K562 (cell line): ENCODE data around the gene ADIPOR2. TPM values are rescaled to one million over a fixed set of nuclear protein-coding genes. Genes with fewer than 3 reads are reported as not detected.

Source experiments
- FOXK1 ChIP-seq: sonication (generic); formaldehyde crosslinking; IDR thresholded peaks from 2 replicates; pipeline ENCODE4 v1.8.0; 2022; ENCODE audit warnings: missing genetic modification reagents, mild to moderate bottlenecking, borderline replicate concordance
- HMGN3 ChIP-seq: IDR thresholded peaks from 2 replicates; pipeline ENCODE4 v1.6.1; 2011; ENCODE audit warnings: borderline replicate concordance, low read depth, mild to moderate bottlenecking, mixed read lengths, low read length; ENCODE audit not compliant: insufficient read length; ENCODE audit errors: extremely low read depth
- MAFF ChIP-seq: IDR thresholded peaks from 2 replicates; pipeline ENCODE4 v1.6.1; 2012; ENCODE audit warnings: low read length, improper control_type of control experiment
- NR2C2 ChIP-seq, 2 experiments: fragments of 200-800 bp in 1 of 2; sonication (Bioruptor generic) in 1 of 2; sonication (generic) in 1 of 2; formaldehyde crosslinking in 1 of 2; IDR thresholded peaks; 2 replicates each; pipeline versions ENCODE4 v1.6.1 to v1.8.0; 2016 to 2022; ENCODE audit warnings: mild to moderate bottlenecking in 1 of 2, missing compliant biosample characterization in 1 of 2, missing genetic modification characterization in 1 of 2, missing genetic modification reagents in 1 of 2
- RNF219 ChIP-seq: fragments of 250-450 bp; sonication (Bioruptor Pico); IDR thresholded peaks from 2 replicates; pipeline ENCODE4 v1.5.0; 2022; ENCODE audit warnings: mild to moderate bottlenecking
- ZHX1 ChIP-seq: fragments of 150-350 bp; conservative IDR thresholded peaks from 2 replicates; pipeline ENCODE4 v1.6.1; 2014; ENCODE audit warnings: low read length
- polyA plus RNA-seq, 8 experiments: library from polyadenylated mRNA; depleted of rRNA in 4 of 8; stranded (reverse) in 5 of 8; unstranded in 3 of 8; fragments of >200 nt; fragmentation: Nextera tagmentation in 2 of 8; fragmentation: Illumina TruSeq in 1 of 8; extraction: Ambion mirVana in 2 of 8; extraction: Trizol in 1 of 8; gene quantifications; 2 replicates each; pipeline versions ENCODE4 v1.2.1 to v1.2.3, GENCODE V29; 2011 to 2014; ENCODE audit warnings: inconsistent platforms in 1 of 8, missing spikeins in 1 of 8
- total RNA-seq, 7 experiments: library from RNA; depleted of rRNA in 6 of 7; stranded (reverse); fragments of >200 nt in 6 of 7; fragmentation: Illumina TruSeq in 2 of 7; extraction: Trizol in 2 of 7; gene quantifications; 2 replicates each; pipeline versions ENCODE4 v1.2.1 to v1.2.3, GENCODE V29; 2011 to 2021; ENCODE audit warnings: low replicate concordance in 1 of 7

The ADIPOR2 gene
- total and polyA plus RNA-seq, 9 of the 15 experiments (the other 6 are each of a cell fraction or from before 2014, with no cell fraction given), result 10.9 to 63.5 (median 46.0) TPM

GRCh38 chr12:1726753-1727152, 35.9 kb downstream of the ADIPOR2 start (continued):
- TF ChIP-seq ZHX1 (no peak), HMGN3 (no peak), RNF219 (no peak), MAFF (peak; percentile 42; the same call in 1 of the 2 replicates), NR2C2 (CRISPR knock-in tag; IDR thresholded peaks at IDR 0.05) (no peak), NR2C2 (tag; IDR thresholded peaks at IDR 0.05) (no peak), FOXK1 (no peak)
